ENCODE results near the gene TSNAXIP1.

DNA sequence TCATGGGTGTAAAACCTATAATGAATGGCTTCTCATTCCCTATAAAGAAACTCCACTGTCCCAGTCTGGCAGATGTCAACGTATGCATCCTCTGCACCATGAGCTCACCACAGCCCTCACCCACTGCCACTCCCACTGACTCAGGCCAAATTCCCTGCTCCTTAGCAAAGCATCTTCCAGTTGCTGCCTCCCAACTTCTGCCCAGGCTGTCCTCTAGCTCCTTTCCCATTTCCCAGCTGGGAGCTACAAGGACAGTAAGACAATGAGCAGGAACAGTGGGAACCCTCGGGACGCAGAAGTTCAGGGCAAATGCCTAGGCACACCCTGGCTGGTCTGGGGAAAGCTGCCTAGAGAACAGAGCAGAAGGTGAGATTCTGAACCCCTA, 26.3 kb downstream of the TSNAXIP1 start:
- TF ChIP-seq POLR2A (IDR thresholded peaks at IDR 0.05) (no peak), CTCF (IDR thresholded peaks at IDR 0.05) (no peak), EP300 (IDR thresholded peaks at IDR 0.05; ENCODE audit: low read depth) (no peak)
